Neural progenitor cell (in vitro differentiated cells): ENCODE measurements around the gene COL20A1. TPM values are rescaled to one million over a fixed set of nuclear protein-coding genes. Genes with fewer than 3 reads are reported as not detected.

Source experiments
- DNase-seq: peaks from one replicate; pipeline ENCODE4 v3.0.0-alpha.2; 2016; ENCODE audit warnings: low spot score
- H2AFZ ChIP-seq: fragments of 200-600 bp; sonication (generic); replicated peaks from 2 replicates; pipeline ENCODE4 v1.6.1; 2016; ENCODE audit warnings: antibody characterized with exemption
- H3F3A ChIP-seq: fragments of 200-600 bp; sonication (generic); 2 replicates; pipeline ENCODE4 v1.6.1; 2016; ENCODE audit warnings: antibody characterized with exemption, low read depth
- H3K27ac ChIP-seq: fragments of 200-600 bp; sonication (generic); 2 replicates; pipeline ENCODE4 v1.5.1; 2016; ENCODE audit warnings: mild to moderate bottlenecking
- H3K27me3 ChIP-seq: fragments of 200-600 bp; sonication (generic); 2 replicates; pipeline ENCODE4 v1.6.1; 2016; ENCODE audit warnings: mild to moderate bottlenecking, moderate library complexity
- H3K36me3 ChIP-seq: fragments of 200-600 bp; sonication (generic); 2 replicates; pipeline ENCODE4 v1.5.1; 2016
- H3K4me1 ChIP-seq: fragments of 200-600 bp; sonication (generic); 2 replicates; pipeline ENCODE4 v1.6.1; 2016; ENCODE audit warnings: mixed run types
- H3K4me2 ChIP-seq: fragments of 200-600 bp; sonication (generic); 2 replicates; pipeline ENCODE4 v1.6.1; 2016
- H3K4me3 ChIP-seq: fragments of 200-600 bp; sonication (generic); 2 replicates; pipeline ENCODE4 v1.5.1; 2016
- H3K79me2 ChIP-seq: fragments of 200-600 bp; sonication (generic); 2 replicates; pipeline ENCODE4 v1.6.1; 2016; ENCODE audit warnings: low read depth
- H3K9ac ChIP-seq: fragments of 200-600 bp; sonication (generic); 2 replicates; pipeline ENCODE4 v1.6.1; 2016
- H3K9me3 ChIP-seq: fragments of 200-600 bp; sonication (generic); 2 replicates; pipeline ENCODE4 v1.5.1; 2016; ENCODE audit warnings: low read depth
- H4K20me1 ChIP-seq: fragments of 200-600 bp; sonication (generic); 2 replicates; pipeline ENCODE4 v1.6.1; 2016; ENCODE audit warnings: low read depth
- H3K27ac Mint-ChIP-seq: 3 replicates; pipeline ENCODE4 v1.8.0; 2021; ENCODE audit warnings: mixed read lengths
- H3K27me3 Mint-ChIP-seq: 2 replicates; pipeline ENCODE4 v1.8.0; 2022; ENCODE audit warnings: low read depth, mild to moderate bottlenecking, inconsistent platforms, moderate library complexity, mixed read lengths; ENCODE audit not compliant: insufficient read depth
- H3K36me3 Mint-ChIP-seq: 3 replicates; pipeline ENCODE4 v1.8.0; 2021; ENCODE audit warnings: mixed read lengths
- H3K4me1 Mint-ChIP-seq: 3 replicates; pipeline ENCODE4 v1.8.0; 2021; ENCODE audit warnings: mixed read lengths
- H3K4me3 Mint-ChIP-seq: 3 replicates; pipeline ENCODE4 v1.8.0; 2021; ENCODE audit warnings: mild to moderate bottlenecking, moderate library complexity, mixed read lengths
- H3K9me3 Mint-ChIP-seq: 3 replicates; pipeline ENCODE4 v1.8.0; 2020; ENCODE audit warnings: mixed read lengths
- CTCF ChIP-seq: fragments of 200-600 bp; sonication (generic); IDR thresholded peaks from 2 replicates; pipeline ENCODE4 v1.5.1; 2017; ENCODE audit warnings: antibody characterized with exemption, mild to moderate bottlenecking
- EZH2 ChIP-seq: fragments of 200-600 bp; sonication (generic); IDR thresholded peaks from 2 replicates; pipeline ENCODE4 v1.6.1; 2017; ENCODE audit warnings: antibody characterized with exemption, mild to moderate bottlenecking, moderate library complexity
- EZH2phosphoT487 ChIP-seq: fragments of 200-600 bp; sonication (generic); IDR thresholded peaks from 2 replicates; pipeline ENCODE4 v1.6.1; 2017; ENCODE audit warnings: antibody characterized with exemption
- total RNA-seq: library from RNA; depleted of rRNA; stranded (reverse); fragments of >200 nt; gene quantifications from 2 replicates; pipeline ENCODE4 v1.2.3, GENCODE V29; 2015; ENCODE audit warnings: low replicate concordance

The COL20A1 gene
- total RNA-seq, 1 donor from 2014 or later: 0.37 TPM

- Histone ChIP-seq H3K4me2 (no peak overlapping the region), H3K4me3 (no peak overlapping the region), H3K79me2 (no peaks in the 10 kb centered on the region), H3K27me3 (peaks cover 27% of the 10 kb centered on the region), H3K9ac (no peak overlapping the region), H3F3A (peaks cover 24% of the 10 kb centered on the region), H3K27ac (no peak overlapping the region), H4K20me1 (peaks cover 23% of the 10 kb centered on the region), H3K36me3 (no peaks in the 10 kb centered on the region), H2AFZ (no peak overlapping the region), H3K9me3 (no peaks in the 10 kb centered on the region), H3K4me1 (peaks cover 44% of the 10 kb centered on the region)
- H3K36me3 Mint-ChIP-seq: peaks cover 2% of the 10 kb centered on the region
- DNase-seq: no peak
- TF ChIP-seq EZH2phosphoT487 (no peak), EZH2 (no peak), CTCF (no peak)
- no peak overlapping the region for H3K4me3 Mint-ChIP-seq
- peaks cover 17% of the 10 kb centered on the region for H3K27me3 Mint-ChIP-seq
- no peaks in the 10 kb centered on the region for H3K9me3 Mint-ChIP-seq
- peaks cover 48% of the 10 kb centered on the region for H3K4me1 Mint-ChIP-seq
- no peak overlapping the region for H3K27ac Mint-ChIP-seq
These were observed 72.8 kb downstream of the COL20A1 start for GRCh38 chr20:63365601-63366389.

DNA sequence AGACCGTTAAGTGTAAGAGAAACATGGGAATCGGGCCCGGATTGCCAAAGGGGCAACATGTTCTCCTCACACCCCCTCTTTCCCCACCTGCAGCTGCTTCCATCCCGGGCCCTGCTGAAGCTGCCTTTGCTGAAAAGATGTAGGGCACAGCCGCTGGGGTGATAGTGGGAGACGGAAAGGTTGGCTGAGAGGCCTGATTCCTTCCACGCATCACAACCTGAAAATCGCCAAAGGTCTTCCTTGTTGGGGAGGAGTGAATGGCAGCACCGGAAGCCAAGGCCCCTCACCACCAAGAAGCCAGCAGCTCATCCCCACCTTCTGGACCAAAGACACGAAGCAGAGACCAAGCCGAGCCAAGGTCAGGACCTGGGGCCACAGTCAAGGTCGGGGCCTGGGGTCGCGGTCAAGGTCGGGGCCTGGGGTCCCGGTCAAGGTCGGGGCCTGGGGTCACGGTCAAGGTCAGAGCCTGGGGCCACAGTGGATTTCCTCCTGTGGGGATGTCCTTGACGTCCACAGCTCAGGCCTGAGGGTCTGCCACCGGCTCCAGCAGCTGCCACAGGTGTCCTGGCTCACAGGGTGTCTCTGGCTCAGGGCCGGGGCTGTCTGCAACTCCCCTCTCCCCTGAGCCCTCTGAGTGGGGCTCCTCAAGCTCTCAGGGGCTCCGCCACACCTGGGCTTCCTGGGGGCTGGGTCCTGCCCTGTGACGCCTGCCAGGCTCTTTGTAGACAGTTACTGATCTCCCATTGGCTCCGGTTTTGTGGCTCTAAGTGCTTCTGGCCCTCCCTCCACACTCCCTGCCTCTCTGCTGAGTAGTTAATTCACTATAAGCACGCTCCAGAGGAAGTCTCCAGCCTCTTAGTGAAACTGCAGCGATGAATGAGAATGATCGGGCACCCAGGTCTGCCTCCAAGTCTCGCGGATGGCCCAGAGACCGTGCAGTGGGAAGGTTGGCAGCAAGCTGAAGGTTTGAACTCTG lies 73.7 kb downstream of the COL20A1 start:
- Histone ChIP-seq H3K4me1 (peaks cover 39% of the 10 kb centered on the region), H3K9me3 (no peaks in the 10 kb centered on the region), H3K27me3 (peaks cover 18% of the 10 kb centered on the region), H3K9ac (no peak overlapping the region), H3F3A (peaks cover 24% of the 10 kb centered on the region), H3K4me2 (peak overlapping the region; percentile 31), H3K4me3 (no peak overlapping the region), H2AFZ (no peak overlapping the region), H3K79me2 (no peaks in the 10 kb centered on the region), H4K20me1 (peaks cover 20% of the 10 kb centered on the region), H3K27ac (no peak overlapping the region), H3K36me3 (no peaks in the 10 kb centered on the region)
- peak; percentile 44 for DNase-seq
- Mint-ChIP-seq H3K27me3 (peaks cover 19% of the 10 kb centered on the region), H3K36me3 (peaks cover 2% of the 10 kb centered on the region), H3K4me3 (no peak overlapping the region), H3K27ac (peak overlapping the region; percentile 39), H3K9me3 (no peaks in the 10 kb centered on the region), H3K4me1 (peaks cover 53% of the 10 kb centered on the region)
- TF ChIP-seq EZH2phosphoT487 (no peak), EZH2 (no peak), CTCF (no peak)

- no peak overlapping the region for H3K4me3 ChIP-seq
- H3K4me1 Mint-ChIP-seq: peaks cover 48% of the 10 kb centered on the region
- peak overlapping the region; percentile 39 for H3K27ac Mint-ChIP-seq
- H3K9me3 Mint-ChIP-seq: no peaks in the 10 kb centered on the region
- H2AFZ ChIP-seq: no peak overlapping the region
- DNase-seq: peak; percentile 78
- H3K36me3 Mint-ChIP-seq: peaks cover 2% of the 10 kb centered on the region
- H3K36me3 ChIP-seq: no peaks in the 10 kb centered on the region
- H3K4me2 ChIP-seq: peak overlapping the region; percentile 31
- H3K9ac ChIP-seq: no peak overlapping the region
- no peaks in the 10 kb centered on the region for H3K79me2 ChIP-seq
- no peak overlapping the region for H3K27ac ChIP-seq
- H4K20me1 ChIP-seq: peaks cover 20% of the 10 kb centered on the region
- peaks cover 31% of the 10 kb centered on the region for H3K4me1 ChIP-seq
- peaks cover 19% of the 10 kb centered on the region for H3K27me3 Mint-ChIP-seq
- TF ChIP-seq EZH2phosphoT487: no peak
- TF ChIP-seq CTCF: no peak
- no peak for TF ChIP-seq EZH2
- H3K27me3 ChIP-seq: peaks cover 9% of the 10 kb centered on the region
- H3K4me3 Mint-ChIP-seq: no peak overlapping the region
- peaks cover 24% of the 10 kb centered on the region for H3F3A ChIP-seq
- no peaks in the 10 kb centered on the region for H3K9me3 ChIP-seq
These were observed 74.6 kb downstream of the COL20A1 start for GRCh38 chr20:63367446-63368055.
